Upper lobe of left lung (tissue), 6 donors: ENCODE results near the gene GNG7. TPM values are rescaled to one million over a fixed set of nuclear protein-coding genes. Genes with fewer than 3 reads are reported as not detected.
"Not testable (repeated sequence)": the region's sequence is repeated elsewhere in the genome, so short reads cannot be mapped to it uniquely, and the experiment has no call there.

Experiments used
- ATAC-seq, 2 donors: fragments of 200-7000 bp; cut with Tn5 transposase; one replicate each; pipeline ENCODE4 v1.9.1; 2022; ENCODE audit warnings: mild to moderate bottlenecking in 2 of 2, moderate library complexity in 2 of 2; ENCODE audit not compliant: low FRiP score in 2 of 2
- DNase-seq, 2 donors: peaks; one replicate each; pipeline ENCODE4 v3.0.0-alpha.2; 2019 to 2020
- H3K27ac ChIP-seq, 4 donors: fragments of 200-600 bp; sonication (generic); one replicate each; pipeline ENCODE4 v1.5.1; 2016 to 2019
- H3K27me3 ChIP-seq, 4 donors: fragments of 200-600 bp; sonication (generic); one replicate each; pipeline ENCODE4 v1.5.1; 2017 to 2019
- H3K36me3 ChIP-seq, 4 donors: fragments of 200-600 bp; sonication (generic); one replicate each; pipeline ENCODE4 v1.5.1; 2016 to 2019
- H3K4me1 ChIP-seq, 4 donors: fragments of 200-600 bp; sonication (generic); one replicate each; pipeline ENCODE4 v1.5.1; 2018 to 2019
- H3K4me3 ChIP-seq, 4 donors: fragments of 200-600 bp; sonication (generic); one replicate each; pipeline ENCODE4 v1.5.1; 2017 to 2019; ENCODE audit warnings: mild to moderate bottlenecking in 2 of 4, moderate library complexity in 1 of 4
- H3K9me3 ChIP-seq, 4 donors: fragments of 200-600 bp; sonication (generic); one replicate each; pipeline ENCODE4 v1.5.1; 2018 to 2019
- CTCF ChIP-seq, 6 experiments: fragments of 450-650 bp in 4 of 6; fragments of 200-600 bp in 2 of 6; sonication (generic) in 2 of 6; IDR thresholded peaks; one replicate each; pipeline ENCODE4 v1.5.1; 2016 to 2019; ENCODE audit warnings: antibody characterized with exemption in 6 of 6
- EP300 ChIP-seq, 4 donors: sonication (generic); formaldehyde crosslinking; IDR thresholded peaks; one replicate each; pipeline ENCODE4 v1.5.1; 2017; ENCODE audit warnings: antibody characterized with exemption in 4 of 4, control low read depth in 2 of 4
- POLR2A ChIP-seq, 4 donors: fragments of 450-650 bp; IDR thresholded peaks; one replicate each; pipeline ENCODE4 v1.5.1; 2016 to 2017; ENCODE audit warnings: antibody characterized with exemption in 4 of 4, mild to moderate bottlenecking in 2 of 4
- POLR2AphosphoS5 ChIP-seq, 2 donors: sonication (generic); formaldehyde crosslinking; IDR thresholded peaks; one replicate each; pipeline ENCODE4 v1.5.1; 2017; ENCODE audit warnings: antibody characterized with exemption in 2 of 2
- WGBS, 2 donors: methylation state at CpG; one replicate each; pipeline ENCODE4 v1.1.5; 2017 to 2018; 5-methylcytosine and 5-hydroxymethylcytosine counted together
- total RNA-seq, 6 donors: library from RNA; depleted of rRNA in 4 of 6; stranded (reverse); fragments of >200 nt in 4 of 6; gene quantifications; one replicate each; pipeline versions ENCODE4 v1.1.0 to v1.2.1, GENCODE V29; 2016 to 2021
- donor health status: DM: no; HTN: no; CAD: no; lungs with moderate emphysema.
- donor health status: DM: no; HTN: yes; CAD: no; lungs with severe emphysema.

The GNG7 gene
- total RNA-seq, 6 donors from 2014 or later, result 3.5 to 7.7 (median 7.1) TPM

- Histone ChIP-seq H3K4me3 (no peak overlapping the region), H3K27me3 (no peaks in the 10 kb centered on the region), H3K27ac (peak overlapping the region in 1 of 4 donors; percentile 18), H3K36me3 (peaks cover 0 to 3% (median 0%) of the 10 kb centered on the region in 4 donors), H3K9me3 (no peaks in the 10 kb centered on the region), H3K4me1 (no peaks in the 10 kb centered on the region)
- DNase-seq (peak in 1 of 2 donors; percentile 86), ATAC-seq (peak in 1 of 2 donors; percentile 38)
- TF ChIP-seq POLR2A (IDR thresholded peaks at IDR 0.05), result no peak
- no peak for TF ChIP-seq POLR2AphosphoS5 (IDR thresholded peaks at IDR 0.05)
- TF ChIP-seq CTCF (IDR thresholded peaks at IDR 0.05), result no peak
- TF ChIP-seq EP300 (IDR thresholded peaks at IDR 0.05), result no peak
- WGBS, 2 donors, result 85 to 87% methylated on average over 18 to 21 of the region's 21 CpGs
Observed at GRCh38 chr19:2650515-2650914, 52.0 kb downstream of the GNG7 start.

GRCh38 chr19:2648528-2648937 lies 54.0 kb downstream of the GNG7 start:
- Histone ChIP-seq H3K4me1 (no peaks in the 10 kb centered on the region), H3K27ac (no peak overlapping the region), H3K4me3 (no peak overlapping the region), H3K36me3 (peaks cover 0 to 3% (median 0%) of the 10 kb centered on the region in 4 donors), H3K9me3 (no peaks in the 10 kb centered on the region), H3K27me3 (no peaks in the 10 kb centered on the region)
- peak; percentile 92 for ATAC-seq
- DNase-seq, result peak; percentile 55 to 80
- no peak for TF ChIP-seq POLR2A (IDR thresholded peaks at IDR 0.05)
- TF ChIP-seq POLR2AphosphoS5 (IDR thresholded peaks at IDR 0.05), result no peak
- no peak for TF ChIP-seq EP300 (IDR thresholded peaks at IDR 0.05)
- TF ChIP-seq CTCF (IDR thresholded peaks at IDR 0.05), result peak; percentile 82 to 94 (median 87)
- WGBS, 2 donors, result 43 to 47% methylated on average over 4 of the region's 4 CpGs

GRCh38 chr19:2648099-2648498 lies 54.4 kb downstream of the GNG7 start:
- Histone ChIP-seq H3K4me1 (no peaks in the 10 kb centered on the region), H3K36me3 (peaks cover 0 to 3% (median 0%) of the 10 kb centered on the region in 4 donors), H3K27me3 (no peaks in the 10 kb centered on the region), H3K9me3 (no peaks in the 10 kb centered on the region), H3K4me3 (no peak overlapping the region), H3K27ac (no peak overlapping the region)
- TF ChIP-seq POLR2AphosphoS5 (IDR thresholded peaks at IDR 0.05) (no peak), POLR2A (IDR thresholded peaks at IDR 0.05) (no peak), EP300 (IDR thresholded peaks at IDR 0.05) (no peak), CTCF (IDR thresholded peaks at IDR 0.05) (no peak)
- WGBS, 2 donors, result 65 to 69% methylated on average over 5 of the region's 5 CpGs
- ATAC-seq (no peak), DNase-seq (no peak)

GRCh38 chr19:2646866-2647535 lies 55.5 kb downstream of the GNG7 start:
- no peak for TF ChIP-seq CTCF (IDR thresholded peaks at IDR 0.05)
- TF ChIP-seq EP300 (IDR thresholded peaks at IDR 0.05), result no peak
- no peak for TF ChIP-seq POLR2A (IDR thresholded peaks at IDR 0.05)
- no peak for TF ChIP-seq POLR2AphosphoS5 (IDR thresholded peaks at IDR 0.05)
- no peak for ATAC-seq
- no peak overlapping the region for H3K27ac ChIP-seq
- no peaks in the 10 kb centered on the region for H3K4me1 ChIP-seq
- peaks cover 0 to 3% (median 0%) of the 10 kb centered on the region in 4 donors for H3K36me3 ChIP-seq
- 86% methylated on average over 9 to 20 of the region's 20 CpGs for WGBS, 2 donors
- DNase-seq, result no peak
- H3K9me3 ChIP-seq, result no peaks in the 10 kb centered on the region
- no peak overlapping the region for H3K4me3 ChIP-seq
- H3K27me3 ChIP-seq, result no peaks in the 10 kb centered on the region

GRCh38 chr19:2645826-2646225 lies 56.7 kb downstream of the GNG7 start:
- no peak for TF ChIP-seq POLR2A (IDR thresholded peaks at IDR 0.05)
- no peak for TF ChIP-seq CTCF (IDR thresholded peaks at IDR 0.05)
- no peak for TF ChIP-seq EP300 (IDR thresholded peaks at IDR 0.05)
- no peak for TF ChIP-seq POLR2AphosphoS5 (IDR thresholded peaks at IDR 0.05)
- ATAC-seq (no peak), DNase-seq (no peak)
- Histone ChIP-seq H3K4me1 (no peaks in the 10 kb centered on the region), H3K27ac (no peak overlapping the region), H3K4me3 (no peak overlapping the region), H3K27me3 (no peaks in the 10 kb centered on the region), H3K36me3 (peaks cover 0 to 3% (median 0%) of the 10 kb centered on the region in 4 donors), H3K9me3 (no peaks in the 10 kb centered on the region)
- 93 to 98% methylated on average over 14 to 16 of the region's 16 CpGs for WGBS, 2 donors

GRCh38 chr19:2643123-2643737 lies 59.3 kb downstream of the GNG7 start:
- not testable (repeated sequence) for H3K9me3 ChIP-seq, H3K36me3 ChIP-seq, ATAC-seq, H3K27me3 ChIP-seq, H3K27ac ChIP-seq, DNase-seq, H3K4me3 ChIP-seq
- 93 to 96% methylated on average over 33 to 38 of the region's 38 CpGs for WGBS, 2 donors
- peaks cover 0 to 11% (median 3%) of the 10 kb centered on the region in 4 donors for H3K4me1 ChIP-seq
